Mesodermal cell (in vitro differentiated cells): ENCODE measurements around the gene TANGO2.

Experiments
- H3K27ac ChIP-seq: 2 replicates; pipeline ENCODE4 v1.7.0; 2013; ENCODE audit warnings: mild to moderate bottlenecking, low read depth, low read length, moderate library complexity; ENCODE audit not compliant: severe bottlenecking
- H3K36me3 ChIP-seq: 2 replicates; pipeline ENCODE4 v1.7.1; 2013; ENCODE audit warnings: mild to moderate bottlenecking, low read length, moderate library complexity; ENCODE audit not compliant: control insufficient read depth, insufficient read depth
- H3K4me1 ChIP-seq: one replicate; pipeline ENCODE4 v1.7.1; 2013; ENCODE audit warnings: mild to moderate bottlenecking, low read length; ENCODE audit not compliant: insufficient read depth, control insufficient read depth, poor library complexity, severe bottlenecking
- H3K4me3 ChIP-seq: 2 replicates; pipeline ENCODE4 v1.7.0; 2013; ENCODE audit warnings: low read length, control low read depth, mild to moderate bottlenecking; ENCODE audit not compliant: insufficient read depth, poor library complexity, severe bottlenecking; ENCODE audit errors: extremely low read depth
- H3K9me3 ChIP-seq: 2 replicates; pipeline ENCODE4 v1.7.1; 2013; ENCODE audit warnings: mild to moderate bottlenecking, low read length, moderate library complexity; ENCODE audit not compliant: control insufficient read depth
- WGBS, 2 experiments: methylation state at CpG; one replicate each; pipeline ENCODE4 v1.1.5; 2013; ENCODE audit warnings: missing lambda C conversion rate in 2 of 2; ENCODE audit not compliant: insufficient coverage in 2 of 2; 5-methylcytosine and 5-hydroxymethylcytosine counted together

The TANGO2 gene

GRCh38 chr22:20114506-20115475 is 93.9 kb downstream of the TANGO2 start:
- H3K4me3 ChIP-seq = no peak overlapping the region
- H3K36me3 ChIP-seq = peaks cover 72% of the 10 kb centered on the region
- no peaks in the 10 kb centered on the region for H3K9me3 ChIP-seq
- peaks cover 16% of the 10 kb centered on the region for H3K4me1 ChIP-seq
- no peak overlapping the region for H3K27ac ChIP-seq
- WGBS, 2 experiments = 94 to 97% methylated on average over 28 to 36 of the region's 36 CpGs

- Histone ChIP-seq H3K4me3 (peak within 1 kb of the TSS; percentile 98), H3K27ac (peak within 1 kb of the TSS; percentile 82), H3K4me1 (peaks cover 16% of the 10 kb centered on the region), H3K36me3 (peaks cover 72% of the 10 kb centered on the region), H3K9me3 (no peaks in the 10 kb centered on the region)
- WGBS, 2 experiments = 90 to 92% methylated on average over 28 to 29 of the region's 30 CpGs
These were observed 94.9 kb downstream of the TANGO2 start, which contains the start of gene RANBP1 for GRCh38 chr22:20115691-20116375. RANBP1 (plus strand) TSS chr22:20116104; CDS start chr22:20116185, 81 bp downstream.

- peaks cover 76% of the 10 kb centered on the region for H3K36me3 ChIP-seq
- peak overlapping the region; percentile 82 for H3K27ac ChIP-seq
- peak overlapping the region; percentile 98 for H3K4me3 ChIP-seq
- no peaks in the 10 kb centered on the region for H3K9me3 ChIP-seq
- peaks cover 16% of the 10 kb centered on the region for H3K4me1 ChIP-seq
- WGBS, 2 experiments = 26 to 29% methylated on average over 18 to 22 of the region's 27 CpGs
These were observed 95.6 kb downstream of the TANGO2 start for GRCh38 chr22:20116376-20116950.
